ENCODE results near the gene WNT6. TPM values are rescaled to one million over a fixed set of nuclear protein-coding genes. Genes with fewer than 3 reads are reported as not detected.

Gene WNT6
- total and polyA plus RNA-seq, 2 of the 8 experiments (the other 6 are each of a cell fraction or from before 2014, with no cell fraction given) = not detected

DNA sequence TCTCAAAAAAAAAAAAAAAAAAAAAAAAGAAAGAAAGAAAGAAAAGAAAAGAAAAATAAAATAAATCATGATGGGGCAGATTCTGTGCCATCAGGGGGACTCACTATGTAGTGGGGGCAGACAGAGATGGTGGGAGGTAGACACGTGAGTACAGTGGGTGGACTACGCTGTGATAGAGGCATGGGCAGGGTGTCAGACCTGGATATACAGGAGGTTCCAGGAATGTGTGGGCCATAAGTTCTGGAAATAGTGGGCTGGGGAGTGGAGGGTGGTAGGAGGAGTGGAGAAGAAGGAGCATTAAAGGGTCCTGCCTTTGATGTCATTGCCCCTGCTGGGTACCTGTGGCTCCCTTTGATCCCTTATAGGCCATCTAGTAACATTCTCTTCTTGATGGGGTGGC, 8.8 kb upstream of the WNT6 start:
- Histone ChIP-seq H3K56ac (replicated peaks; ENCODE audit: insufficient read length, low read depth, low read length) (no peak overlapping the region), H2BK5ac (ENCODE audit: low read depth, low read length) (no peak overlapping the region), H3K18ac (ENCODE audit: extremely low read depth, low read length) (no peak overlapping the region), H3K36me3 (ENCODE audit: control insufficient read depth in 2 of 4, insufficient read depth in 4 of 4, low read length in 3 of 4) (no peaks in the 10 kb centered on the region), H3K79me2 (ENCODE audit: control insufficient read depth in 1 of 2, insufficient read depth in 2 of 2, low read length in 2 of 2) (no peaks in the 10 kb centered on the region), H3K14ac (ENCODE audit: insufficient read length) (no peak overlapping the region), H3K23ac (ENCODE audit: insufficient read length) (no peak overlapping the region), H3K4me3 (ENCODE audit: extremely low read depth in 1 of 4, insufficient read depth in 2 of 4, low read depth in 3 of 4, low read length in 4 of 4) (no peak overlapping the region), H3K9ac (replicated peaks in 1 of 4; ENCODE audit: extremely low read depth in 1 of 4, low read depth in 3 of 4, low read length in 3 of 4) (no peak overlapping the region), H3K27ac (ENCODE audit: low read depth, low read length) (no peak overlapping the region), H2BK15ac (ENCODE audit: low read length) (no peak overlapping the region), H4K20me1 (replicated peaks in 1 of 2; ENCODE audit: control insufficient read depth in 1 of 2, insufficient read depth in 2 of 2, low read length in 2 of 2) (no peaks in the 10 kb centered on the region), H4K5ac (ENCODE audit: insufficient read length, low read depth, low read length) (no peak overlapping the region), H4K8ac (ENCODE audit: extremely low read depth, insufficient read depth, low read length) (no peak overlapping the region), H3K4me1 (replicated peaks in 1 of 4; ENCODE audit: control insufficient read depth in 3 of 4, insufficient read depth in 4 of 4, low read length in 3 of 4) (peaks cover 9 to 19% (median 12%) of the 10 kb centered on the region in 4 experiments), H3K9me3 (ENCODE audit: insufficient read depth in 2 of 2, low read depth in 1 of 2, low read length in 1 of 2) (peaks cover 0 to 3% of the 10 kb centered on the region in 2 experiments; a peak in 1 of 4 replicates), H3K23me2 (ENCODE audit: low read depth, low read length) (no peaks in the 10 kb centered on the region), H3K79me1 (ENCODE audit: low read depth, low read length) (no peaks in the 10 kb centered on the region), H2BK20ac (ENCODE audit: low read length) (no peak overlapping the region; the same call in 1 of the 2 replicates), H2BK120ac (replicated peaks; ENCODE audit: low read depth, low read length) (no peak overlapping the region), H3K4ac (replicated peaks; ENCODE audit: insufficient read length, low read depth, low read length) (no peak overlapping the region), H2AK5ac (ENCODE audit: low read depth, low read length) (no peak overlapping the region), H3K27me3 (replicated peaks in 1 of 4; ENCODE audit: control insufficient read depth in 3 of 4, extremely low read depth in 1 of 4, insufficient read depth in 3 of 4, low read length in 3 of 4) (peaks cover 26 to 35% (median 29%) of the 10 kb centered on the region in 4 experiments), H2AFZ (ENCODE audit: low read length) (no peak overlapping the region), H2BK12ac (ENCODE audit: low read depth, low read length) (no peak overlapping the region), H3K4me2 (ENCODE audit: insufficient read depth in 1 of 2, low read depth in 2 of 2, low read length in 2 of 2) (no peak overlapping the region), H4K91ac (replicated peaks; ENCODE audit: insufficient read length, low read length) (no peak overlapping the region)
- ChIA-PET CTCF (ENCODE audit: partially characterized antibody) (interaction anchor here (0.6 to 7.5 kb wide), 14 partner anchors 11 to 225 kb away, joined by 3 to 93 read pairs (median 12); no protein-coding TSS in a partner anchor), POLR2A (ENCODE audit: partially characterized antibody) (no interaction called here)
- DNase-seq (ENCODE audit: low read depth in 1 of 2, low spot score in 2 of 2) = no peak
- 91% methylated on average over 2 of the region's 2 CpGs; no CpG with 5 or more reads in 1 of the 2 experiments for WGBS, 2 experiments (ENCODE audit: extremely low coverage in 1 of 2, insufficient coverage in 1 of 2, insufficient read length in 1 of 2, insufficient replicate concordance in 2 of 2, low coverage in 1 of 2, low lambda C conversion rate in 2 of 2, missing lambda C conversion rate in 1 of 2)
- FAIRE-seq = no peak
- TF ChIP-seq MAFK (IDR thresholded peaks at IDR 0.05; ENCODE audit: low read depth, low read length) = no peak
- TF ChIP-seq POU5F1 (IDR thresholded peaks at IDR 0.05; ENCODE audit: low read depth, low read length) = no peak
- no peak for TF ChIP-seq RFX5 (IDR thresholded peaks at IDR 0.05; ENCODE audit: borderline replicate concordance, low read depth, low read length)
- no peak for TF ChIP-seq SIN3A (conservative IDR thresholded peaks at IDR 0.05 in 1 of 2, IDR thresholded peaks at IDR 0.05 in 1 of 2; ENCODE audit: low read depth in 1 of 2, low read length in 2 of 2)
- no peak for TF ChIP-seq POLR2A (IDR thresholded peaks at IDR 0.05; ENCODE audit: control extremely low read depth in 1 of 2, low read depth in 2 of 2, low read length in 2 of 2)
- no peak for TF ChIP-seq HDAC6 (IDR thresholded peaks at IDR 0.05; ENCODE audit: low read depth, low read length)
- no peak for TF ChIP-seq CHD2 (IDR thresholded peaks at IDR 0.05; ENCODE audit: low read length)
- no peak for TF ChIP-seq CEBPB (IDR thresholded peaks at IDR 0.05; ENCODE audit: low read depth, low read length)
- no peak for TF ChIP-seq GTF2F1 (IDR thresholded peaks at IDR 0.05; ENCODE audit: borderline replicate concordance, low read depth, low read length)
- no peak for TF ChIP-seq CBX8 (IDR thresholded peaks at IDR 0.05; ENCODE audit: borderline replicate concordance, low read depth, low read length)
